ENCODE measurements around the gene NUPR1. TPM values are rescaled to one million over a fixed set of nuclear protein-coding genes. Genes with fewer than 3 reads are reported as not detected.
"Not testable (repeated sequence)": the region's sequence is repeated elsewhere in the genome, so short reads cannot be mapped to it uniquely, and the experiment has no call there.

The NUPR1 gene
- total RNA-seq, 1 experiment from 2014 or later, result not detected

DNA sequence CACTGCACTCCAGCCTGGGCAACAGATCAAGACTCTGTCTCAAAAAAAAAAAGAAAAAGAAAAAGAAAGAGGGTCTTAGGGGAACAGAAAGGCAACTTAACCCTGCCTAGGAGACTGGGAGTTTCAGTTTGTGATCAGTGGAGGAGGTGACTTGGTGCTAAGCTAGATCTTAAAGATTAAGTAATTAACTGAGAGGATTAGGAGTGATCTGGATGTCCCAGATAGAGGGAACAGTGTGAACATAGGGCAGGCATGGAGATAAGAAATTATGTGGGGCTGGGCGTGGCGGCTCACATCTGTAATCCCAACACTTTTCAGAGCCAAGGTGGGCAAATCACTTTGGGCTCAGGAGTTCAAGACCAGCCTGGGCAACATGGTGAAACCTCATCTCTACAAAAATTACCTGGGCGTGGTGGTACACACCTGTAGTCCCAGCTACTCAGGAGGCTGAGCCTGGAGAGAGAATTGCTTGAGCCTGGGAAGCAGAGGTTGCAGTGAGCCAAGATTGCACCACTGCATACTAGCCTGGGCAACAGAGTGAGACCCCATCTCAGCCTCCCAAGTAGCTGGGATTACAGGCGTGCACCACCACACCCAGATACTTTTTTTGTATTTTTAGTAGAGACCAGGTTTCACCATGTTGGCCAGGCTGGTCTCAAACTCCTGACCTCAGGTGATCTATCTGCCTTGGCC lies 27.6 kb upstream of the NUPR1 start:
- H3K4me3 ChIP-seq (ENCODE audit: insufficient read depth, low read depth, low read length); H3K36me3 ChIP-seq (replicated peaks; ENCODE audit: control insufficient read depth, insufficient read depth, low read length); DNase-seq; H3K27me3 ChIP-seq (ENCODE audit: control insufficient read depth, insufficient read depth, low read length): not testable (repeated sequence)

DNA sequence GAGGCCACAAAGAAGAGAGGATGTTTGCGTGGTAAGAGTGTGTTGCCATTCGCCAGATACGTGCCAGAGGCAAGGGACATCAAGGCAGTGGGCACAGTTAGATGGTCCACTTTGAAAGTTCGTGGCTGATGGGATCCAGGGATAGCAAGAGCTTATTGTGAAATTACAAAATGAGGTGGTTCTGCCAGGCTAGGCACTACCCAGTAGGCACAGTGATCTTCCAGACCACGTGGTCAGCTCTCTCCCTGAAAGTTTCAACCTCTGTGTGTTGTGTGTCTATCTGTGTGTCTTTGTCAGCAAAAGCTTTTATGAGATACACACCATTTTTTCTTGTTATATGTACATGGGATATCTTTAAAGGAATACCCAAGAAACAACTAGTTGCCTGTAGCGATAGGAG lies 24.4 kb upstream of the NUPR1 start:
- Histone ChIP-seq H3K4me3 (ENCODE audit: insufficient read depth, low read depth, low read length) (no peak overlapping the region), H3K36me3 (replicated peaks; ENCODE audit: control insufficient read depth, insufficient read depth, low read length) (no peaks in the 10 kb centered on the region)
- DNase-seq, result no peak

DNA sequence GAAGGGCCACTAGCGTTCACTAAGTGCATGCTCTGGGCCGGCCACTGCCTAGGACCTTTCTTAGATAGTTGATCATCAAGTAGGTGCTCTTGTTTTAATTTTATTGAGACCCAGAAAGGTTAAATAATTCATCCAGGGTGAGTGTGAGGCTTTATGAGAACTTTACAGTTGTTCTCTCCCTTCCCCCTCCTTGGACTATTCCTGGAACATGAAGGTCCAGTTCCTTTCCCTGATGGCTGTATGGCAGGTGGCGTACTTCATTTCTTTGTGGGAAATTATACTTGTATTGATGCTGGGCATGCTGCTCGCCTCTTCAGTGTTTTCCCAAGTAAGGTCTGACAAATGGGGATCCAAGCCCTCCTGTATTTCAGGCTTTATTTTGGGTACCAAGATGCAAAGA lies 23.4 kb upstream of the NUPR1 start:
- Histone ChIP-seq H3K36me3 (replicated peaks; ENCODE audit: control insufficient read depth, insufficient read depth, low read length) (no peaks in the 10 kb centered on the region), H3K27me3 (ENCODE audit: control insufficient read depth, insufficient read depth, low read length) (no peaks in the 10 kb centered on the region), H3K4me3 (ENCODE audit: insufficient read depth, low read depth, low read length) (no peak overlapping the region)
- no peak for DNase-seq

More for the DNA sequence above, 24.4 kb upstream of the NUPR1 start:
- no peaks in the 10 kb centered on the region for H3K27me3 ChIP-seq (ENCODE audit: control insufficient read depth, insufficient read depth, low read length)

DNA sequence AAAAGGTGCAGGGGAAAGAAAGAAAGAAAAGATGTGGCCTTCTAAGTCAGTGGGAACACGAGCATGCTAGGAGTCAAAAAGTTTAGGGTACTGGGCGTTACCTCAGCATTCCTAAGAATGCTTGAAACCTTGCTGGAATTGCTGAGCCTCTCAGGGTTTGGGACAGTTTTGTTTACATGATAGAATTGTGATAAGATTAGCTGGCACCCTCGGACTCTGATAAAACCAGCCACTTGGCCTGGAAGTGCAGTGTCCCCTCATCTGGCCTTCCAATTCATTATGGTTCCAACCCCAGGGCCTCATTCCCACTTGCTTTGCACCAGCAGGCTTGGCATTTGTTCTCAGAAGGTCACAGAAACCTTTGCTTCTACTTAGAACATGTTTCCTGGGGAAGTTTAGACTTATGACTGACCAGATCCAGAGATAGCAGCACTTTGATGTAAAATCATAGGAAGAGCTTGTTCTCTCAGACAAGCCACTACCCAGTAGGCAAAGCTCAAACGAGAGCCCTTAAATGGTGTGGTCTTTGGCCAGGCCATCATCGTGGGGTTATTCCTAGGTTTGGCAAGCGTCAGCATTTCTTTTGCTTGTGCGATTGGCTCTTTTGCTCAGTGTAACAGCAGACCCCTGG lies 22.9 kb upstream of the NUPR1 start:
- Histone ChIP-seq H3K27me3 (ENCODE audit: control insufficient read depth, insufficient read depth, low read length) (no peaks in the 10 kb centered on the region), H3K36me3 (replicated peaks; ENCODE audit: control insufficient read depth, insufficient read depth, low read length) (no peaks in the 10 kb centered on the region; the same call in 1 of the 2 replicates), H3K4me3 (ENCODE audit: insufficient read depth, low read depth, low read length) (no peak overlapping the region)
- no peak for DNase-seq

DNA sequence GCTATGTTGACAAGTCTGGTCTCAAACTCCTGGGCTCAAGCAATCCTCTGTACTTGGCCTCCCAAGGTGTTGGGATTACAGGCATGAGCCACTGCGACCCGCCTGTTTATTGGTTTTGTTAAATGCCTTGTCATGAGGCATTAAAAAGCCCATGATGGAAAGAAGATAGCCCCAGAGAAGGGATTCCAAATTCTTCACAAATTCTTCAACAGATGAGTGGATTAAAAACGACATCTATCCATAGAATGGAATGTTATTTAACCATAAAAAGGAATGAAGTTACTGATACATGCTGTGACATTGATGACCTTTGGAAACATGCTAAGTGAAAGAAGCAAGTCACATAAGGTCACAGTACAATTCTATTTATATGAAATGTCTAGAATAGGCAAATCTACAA lies 19.7 kb upstream of the NUPR1 start:
- H3K27me3 ChIP-seq (ENCODE audit: control insufficient read depth, insufficient read depth, low read length), result no peaks in the 10 kb centered on the region
- H3K4me3 ChIP-seq (ENCODE audit: insufficient read depth, low read depth, low read length), result no peak overlapping the region
- H3K36me3 ChIP-seq (replicated peaks; ENCODE audit: control insufficient read depth, insufficient read depth, low read length), result no peaks in the 10 kb centered on the region; the same call in 1 of the 2 replicates
- no peak for DNase-seq

DNA sequence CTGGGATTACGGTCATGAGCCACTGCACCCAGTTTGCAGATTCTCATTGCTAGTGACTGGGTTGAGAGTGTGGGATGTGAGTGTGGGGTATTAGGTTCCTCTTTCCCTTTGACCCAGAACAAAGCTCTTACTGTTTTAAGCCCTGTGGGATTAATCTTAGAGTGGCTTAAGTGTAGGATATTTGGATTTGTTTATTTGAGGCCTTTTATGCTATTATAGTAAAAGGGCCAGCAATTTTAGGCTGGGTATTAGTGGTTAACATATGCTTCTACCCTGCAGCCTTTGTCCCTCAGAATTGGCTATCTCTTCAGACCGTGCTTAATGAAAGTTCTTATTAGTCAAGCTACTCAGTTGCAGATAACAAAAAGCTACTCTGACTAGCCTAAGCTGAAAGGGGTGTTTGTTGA lies 18.1 kb upstream of the NUPR1 start:
- Histone ChIP-seq H3K4me3 (ENCODE audit: insufficient read depth, low read depth, low read length) (no peak overlapping the region), H3K36me3 (replicated peaks; ENCODE audit: control insufficient read depth, insufficient read depth, low read length) (no peaks in the 10 kb centered on the region; the same call in 1 of the 2 replicates), H3K27me3 (ENCODE audit: control insufficient read depth, insufficient read depth, low read length) (no peaks in the 10 kb centered on the region)
- no peak for DNase-seq

DNA sequence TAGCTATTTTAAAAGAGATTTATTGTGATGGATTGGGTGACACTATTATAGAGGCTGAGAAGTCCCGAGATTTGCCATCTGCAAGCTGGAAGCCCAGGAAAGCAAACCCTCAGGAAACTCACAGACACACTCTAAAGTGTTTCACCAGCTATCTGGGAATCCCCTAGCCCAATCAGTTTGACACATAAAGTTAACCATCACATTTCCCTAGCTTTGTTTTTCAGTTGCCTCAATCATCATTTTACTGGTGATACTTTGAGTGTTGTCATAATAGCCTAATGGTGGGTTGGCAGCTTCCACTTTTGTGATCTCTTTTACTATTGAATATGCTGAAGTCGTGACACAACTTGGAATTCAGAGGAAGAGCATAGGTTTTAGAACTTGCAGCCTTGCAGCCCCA lies 16.8 kb upstream of the NUPR1 start:
- no peak for DNase-seq
- Histone ChIP-seq H3K36me3 (replicated peaks; ENCODE audit: control insufficient read depth, insufficient read depth, low read length) (no peaks in the 10 kb centered on the region; the same call in 1 of the 2 replicates), H3K27me3 (ENCODE audit: control insufficient read depth, insufficient read depth, low read length) (no peaks in the 10 kb centered on the region), H3K4me3 (ENCODE audit: insufficient read depth, low read depth, low read length) (no peak overlapping the region)

DNA sequence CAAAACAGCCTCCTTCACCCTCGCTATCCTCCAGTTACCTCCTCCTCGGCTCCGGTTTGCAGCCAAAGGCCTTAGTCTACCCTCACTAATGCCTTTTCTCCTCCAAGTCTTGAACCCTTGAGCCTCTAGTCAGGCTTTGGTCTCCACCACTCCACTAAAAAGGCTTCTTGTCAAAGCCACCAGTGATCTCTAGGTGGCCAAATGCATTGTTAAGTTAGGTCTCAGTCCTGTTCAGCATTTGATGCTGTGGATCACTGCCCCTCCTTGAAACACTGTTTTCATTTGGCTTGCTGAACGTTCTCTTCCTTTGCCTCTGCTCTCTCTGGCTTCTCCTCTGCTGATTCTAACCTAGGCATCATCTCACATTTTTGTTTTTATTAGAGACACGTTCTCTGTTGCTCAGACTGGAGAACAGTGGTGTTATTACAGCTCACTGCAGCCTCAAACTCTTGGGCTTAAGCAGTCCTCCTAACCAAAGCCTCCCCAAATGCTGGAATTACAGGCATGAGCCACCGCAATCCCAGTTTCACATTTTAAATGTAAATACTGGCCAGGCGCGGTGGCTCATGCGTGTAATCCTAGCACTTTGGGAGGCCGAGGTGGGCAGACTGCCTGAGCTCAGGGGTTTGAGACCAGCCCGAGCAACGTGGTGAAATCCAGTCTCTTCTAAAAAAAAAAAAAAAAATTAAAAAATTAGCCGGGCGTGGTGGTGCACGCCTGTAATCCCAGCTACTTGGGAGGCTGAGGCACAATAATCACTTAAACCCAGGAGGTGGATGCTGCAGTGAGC lies 16.1 kb upstream of the NUPR1 start:
- no peak for DNase-seq

DNA sequence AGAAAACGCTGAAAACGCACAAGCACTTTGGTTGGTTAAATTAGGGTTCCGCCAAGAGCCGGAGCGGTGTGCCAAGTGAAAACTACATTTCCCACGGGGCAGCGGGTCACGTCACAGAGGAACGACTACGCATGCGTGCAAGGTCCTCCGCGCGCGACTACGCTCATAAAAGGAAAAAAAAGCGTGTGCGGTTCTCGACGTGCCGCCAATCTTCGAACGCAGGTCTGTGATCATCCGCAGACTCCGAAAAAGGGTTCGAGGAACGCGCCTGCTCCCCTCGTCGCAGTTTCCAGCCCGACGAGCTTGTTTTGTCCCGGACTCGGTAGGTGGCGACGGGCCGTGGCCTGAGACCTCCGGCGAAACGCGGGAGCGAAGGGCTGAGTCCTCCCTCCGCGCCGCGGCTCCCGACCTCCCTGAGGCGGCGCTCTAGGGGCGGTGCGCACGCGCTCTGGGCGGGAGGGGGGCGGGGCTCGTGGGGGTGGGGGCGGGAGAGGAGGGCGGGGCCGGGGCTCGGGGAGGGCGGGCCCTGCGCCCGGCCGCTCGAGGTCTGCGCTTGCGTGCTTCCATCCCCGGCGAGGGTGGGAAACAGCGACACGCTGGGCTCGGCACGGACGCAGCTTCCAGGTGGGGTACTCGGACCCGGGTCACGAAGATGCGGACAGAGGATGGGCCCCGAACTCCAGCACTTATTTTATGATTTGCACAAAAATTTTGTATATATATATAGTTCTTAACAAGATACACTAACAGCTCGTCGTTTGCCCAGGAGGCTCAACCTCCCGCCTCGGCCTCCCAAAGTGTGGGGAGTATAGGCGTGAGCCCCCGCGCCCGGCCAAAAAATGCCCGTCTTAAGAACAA lies 15.2 kb upstream of the NUPR1 start, which contains the start of gene SGF29:
Gene SGF29 (plus strand): TSS at position 145 of the 858 bp plus-strand sequence. CDS start 27,150 bp downstream, outside the sequence.
- DNase-seq, result peak; percentile 99
- H3K36me3 ChIP-seq (replicated peaks; ENCODE audit: control insufficient read depth, insufficient read depth, low read length), result no peaks in the 10 kb centered on the region; the same call in 1 of the 2 replicates
- H3K4me3 ChIP-seq (ENCODE audit: insufficient read depth, low read depth, low read length), result peak within 1 kb of the TSS; percentile 83
- no peaks in the 10 kb centered on the region for H3K27me3 ChIP-seq (ENCODE audit: control insufficient read depth, insufficient read depth, low read length)

More for the DNA sequence above, 16.1 kb upstream of the NUPR1 start:
- Histone ChIP-seq H3K4me3 (ENCODE audit: insufficient read depth, low read depth, low read length) (peak overlapping the region; percentile 28), H3K27me3 (ENCODE audit: control insufficient read depth, insufficient read depth, low read length) (no peaks in the 10 kb centered on the region), H3K36me3 (replicated peaks; ENCODE audit: control insufficient read depth, insufficient read depth, low read length) (no peaks in the 10 kb centered on the region; the same call in 1 of the 2 replicates)

DNA sequence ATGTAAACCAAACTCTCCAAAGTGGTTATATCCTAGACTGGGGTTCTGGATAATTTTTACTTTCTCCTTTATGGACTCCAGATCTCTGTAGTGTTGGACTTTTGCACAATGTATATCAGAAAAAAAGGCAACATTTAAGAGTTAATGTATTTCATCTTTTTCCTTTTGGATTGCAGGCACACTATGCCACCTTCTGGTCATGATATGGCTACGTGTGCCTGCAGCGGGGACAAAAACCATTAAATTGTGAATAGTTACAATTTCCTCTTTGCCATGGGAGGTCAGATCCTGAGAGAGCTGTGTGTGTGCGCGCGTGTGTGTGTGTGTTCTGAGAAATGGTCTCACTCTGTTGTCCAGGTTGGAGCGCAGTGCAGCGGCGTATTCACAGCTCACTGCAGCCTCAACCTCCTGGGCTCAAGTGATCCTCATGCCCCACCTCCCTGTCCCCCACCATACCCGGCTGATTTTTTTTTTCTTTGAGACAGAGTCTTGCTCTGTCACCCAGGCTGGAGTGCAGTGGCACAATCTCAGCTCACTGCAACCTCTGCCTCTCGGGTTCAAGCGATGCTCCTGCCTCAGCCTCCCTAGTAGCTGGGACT lies 10.6 kb upstream of the NUPR1 start:
- no peak for DNase-seq
- Histone ChIP-seq H3K27me3 (ENCODE audit: control insufficient read depth, insufficient read depth, low read length) (no peaks in the 10 kb centered on the region), H3K4me3 (ENCODE audit: insufficient read depth, low read depth, low read length) (no peak overlapping the region), H3K36me3 (replicated peaks; ENCODE audit: control insufficient read depth, insufficient read depth, low read length) (no peaks in the 10 kb centered on the region)

DNA sequence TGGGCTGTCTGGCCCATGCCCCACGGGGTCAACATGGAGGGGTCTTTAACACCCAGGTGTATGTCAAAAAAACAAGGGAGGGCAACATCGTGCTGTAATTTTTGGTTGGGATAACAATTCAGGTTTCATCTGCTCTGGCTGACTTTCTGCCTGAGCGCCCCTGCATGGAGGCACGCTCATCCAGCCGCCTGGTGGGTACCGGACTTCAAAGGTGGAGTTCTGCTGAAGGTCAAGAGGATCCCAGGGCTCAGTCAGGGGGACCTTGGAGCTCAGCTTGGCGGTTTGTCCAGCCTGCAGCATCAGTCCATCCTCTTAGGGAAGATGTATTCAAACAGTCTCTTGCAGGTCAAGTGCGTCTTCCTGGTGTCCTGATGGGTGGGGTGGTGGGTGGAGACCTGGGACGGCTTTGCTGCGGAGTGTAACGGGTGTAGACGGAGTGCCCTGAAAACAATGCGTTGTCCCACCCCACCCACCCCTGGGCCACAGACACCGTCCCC lies 9.6 kb upstream of the NUPR1 start:
- Histone ChIP-seq H3K36me3 (replicated peaks; ENCODE audit: control insufficient read depth, insufficient read depth, low read length) (no peaks in the 10 kb centered on the region), H3K27me3 (ENCODE audit: control insufficient read depth, insufficient read depth, low read length) (no peaks in the 10 kb centered on the region), H3K4me3 (ENCODE audit: insufficient read depth, low read depth, low read length) (no peak overlapping the region)
- DNase-seq, result no peak

DNA sequence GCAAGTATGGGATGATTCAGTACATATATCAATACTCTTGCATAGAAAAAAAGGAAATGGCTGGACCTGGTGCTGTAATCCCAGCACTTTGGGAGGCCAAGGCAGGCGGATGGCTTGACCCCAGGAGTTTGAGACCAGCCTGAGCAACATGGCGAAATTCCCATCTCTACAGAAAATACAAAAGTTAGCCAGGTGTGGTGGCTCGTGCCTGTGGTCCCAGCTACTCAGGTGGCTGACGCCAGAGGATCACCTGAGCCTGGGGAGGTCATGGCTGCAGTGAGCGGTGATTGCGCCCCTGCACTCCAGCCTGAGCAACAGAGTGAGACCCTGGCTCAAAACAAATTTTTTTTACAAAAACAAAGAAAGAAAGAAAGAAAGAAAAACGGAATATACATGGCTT lies 7.9 kb upstream of the NUPR1 start:
- DNase-seq, result no peak
- Histone ChIP-seq H3K4me3 (ENCODE audit: insufficient read depth, low read depth, low read length) (no peak overlapping the region), H3K27me3 (ENCODE audit: control insufficient read depth, insufficient read depth, low read length) (no peaks in the 10 kb centered on the region)

DNA sequence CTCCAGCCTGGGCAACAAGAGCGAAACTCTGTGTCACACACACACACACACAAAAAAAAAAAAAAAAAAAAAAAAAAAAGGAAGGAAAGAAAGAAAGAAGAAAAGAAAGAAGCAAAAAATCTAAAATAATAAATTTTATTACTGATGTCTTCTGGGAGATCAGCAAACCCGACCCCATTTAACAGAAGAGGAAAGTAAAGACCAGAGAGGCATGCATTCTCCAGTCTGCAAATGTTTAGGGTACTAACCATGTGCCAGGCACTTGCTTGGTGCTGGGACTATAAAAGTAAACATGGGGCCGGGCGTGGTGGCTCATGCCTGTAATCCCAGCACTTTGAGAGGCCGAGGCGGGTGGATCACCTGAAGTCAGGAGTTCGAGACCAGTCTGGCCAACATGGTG lies 7.2 kb upstream of the NUPR1 start:
- not testable (repeated sequence) for H3K36me3 ChIP-seq (replicated peaks; ENCODE audit: control insufficient read depth, insufficient read depth, low read length); DNase-seq; H3K4me3 ChIP-seq (ENCODE audit: insufficient read depth, low read depth, low read length); H3K27me3 ChIP-seq (ENCODE audit: control insufficient read depth, insufficient read depth, low read length)

More for the DNA sequence above, 7.9 kb upstream of the NUPR1 start:
- no peaks in the 10 kb centered on the region for H3K36me3 ChIP-seq (replicated peaks; ENCODE audit: control insufficient read depth, insufficient read depth, low read length)

Data from H7 (cell line).